ENCODE measurements around the gene MED27. TPM values are rescaled to one million over a fixed set of nuclear protein-coding genes. Genes with fewer than 3 reads are reported as not detected.

MED27 gene
- total and polyA plus RNA-seq, 2 of the 8 experiments (the other 6 are each of a cell fraction or from before 2014, with no cell fraction given), result 29.9 to 56.5 TPM

GRCh38 chr9:131934673-131935072 lies 145.0 kb downstream of the MED27 start:
- H2AK5ac ChIP-seq (ENCODE audit: low read depth, low read length), result no peak overlapping the region
- H3K4ac ChIP-seq (replicated peaks; ENCODE audit: insufficient read length, low read depth, low read length), result no peak overlapping the region
- CTCF ChIA-PET (ENCODE audit: partially characterized antibody), result interaction anchor here (1.5 to 2.4 kb wide), 3 partner anchors 20 to 60 kb away, joined by 3 to 6 read pairs (median 6); no protein-coding TSS in a partner anchor
- no peak overlapping the region for H3K18ac ChIP-seq (ENCODE audit: extremely low read depth, low read length)
- H3K4me3 ChIP-seq (ENCODE audit: extremely low read depth in 1 of 4, insufficient read depth in 2 of 4, low read depth in 3 of 4, low read length in 4 of 4), result no peak overlapping the region
- no peak overlapping the region for H2BK12ac ChIP-seq (ENCODE audit: low read depth, low read length)
- POLR2A ChIA-PET (ENCODE audit: partially characterized antibody), result no interaction called here
- TF ChIP-seq SIX5 (IDR thresholded peaks at IDR 0.05; ENCODE audit: low read depth, low read length) (no peak), ZNF274 (IDR thresholded peaks at IDR 0.05; ENCODE audit: borderline replicate concordance, extremely low read depth, low read length) (no peak), SAP30 (IDR thresholded peaks at IDR 0.05; ENCODE audit: insufficient read depth, insufficient replicate concordance, low read length) (no peak), EP300 (IDR thresholded peaks at IDR 0.05; ENCODE audit: borderline replicate concordance in 1 of 2, low read depth in 2 of 2, low read length in 2 of 2) (no peak), SP4 (IDR thresholded peaks at IDR 0.05; ENCODE audit: low read length) (no peak), GABPA (IDR thresholded peaks at IDR 0.05; ENCODE audit: borderline replicate concordance, insufficient read depth, low read length) (no peak), KDM5A (IDR thresholded peaks at IDR 0.05; ENCODE audit: low read length) (no peak), POLR2AphosphoS5 (IDR thresholded peaks at IDR 0.05; ENCODE audit: low read depth, low read length) (no peak), JUN (IDR thresholded peaks at IDR 0.05; ENCODE audit: low read depth, low read length) (no peak), BACH1 (IDR thresholded peaks at IDR 0.05; ENCODE audit: low read length) (no peak)
- peaks cover 0 to 2% (median 0%) of the 10 kb centered on the region in 4 experiments; a peak in 1 of 7 replicates for H3K4me1 ChIP-seq (replicated peaks in 1 of 4; ENCODE audit: control insufficient read depth in 3 of 4, insufficient read depth in 4 of 4, low read length in 3 of 4)
- H3K23ac ChIP-seq (ENCODE audit: insufficient read length), result no peak overlapping the region
- no peak overlapping the region for H3K14ac ChIP-seq (ENCODE audit: insufficient read length)
- no peak overlapping the region for H4K5ac ChIP-seq (ENCODE audit: insufficient read length, low read depth, low read length)
- H3K4me2 ChIP-seq (ENCODE audit: insufficient read depth in 1 of 2, low read depth in 2 of 2, low read length in 2 of 2), result no peak overlapping the region
- H3K56ac ChIP-seq (replicated peaks; ENCODE audit: insufficient read length, low read depth, low read length), result no peak overlapping the region
- H3K23me2 ChIP-seq (ENCODE audit: low read depth, low read length), result no peaks in the 10 kb centered on the region
- peaks cover 0 to 3% of the 10 kb centered on the region in 2 experiments for H4K20me1 ChIP-seq (replicated peaks in 1 of 2; ENCODE audit: control insufficient read depth in 1 of 2, insufficient read depth in 2 of 2, low read length in 2 of 2)
- H4K8ac ChIP-seq (ENCODE audit: extremely low read depth, insufficient read depth, low read length), result no peak overlapping the region
- no peaks in the 10 kb centered on the region for H3K9me3 ChIP-seq (ENCODE audit: insufficient read depth in 2 of 2, low read depth in 1 of 2, low read length in 1 of 2)
- no peaks in the 10 kb centered on the region; the same call in 1 of the 2 replicates for H3K79me1 ChIP-seq (ENCODE audit: low read depth, low read length)
- no peak overlapping the region for H3K9ac ChIP-seq (replicated peaks in 1 of 4; ENCODE audit: extremely low read depth in 1 of 4, low read depth in 3 of 4, low read length in 3 of 4)
- H2BK120ac ChIP-seq (replicated peaks; ENCODE audit: low read depth, low read length), result no peak overlapping the region
- H2BK15ac ChIP-seq (ENCODE audit: low read length), result no peak overlapping the region
- no peak overlapping the region for H4K91ac ChIP-seq (replicated peaks; ENCODE audit: insufficient read length, low read length)
- 91% methylated on average over 3 of the region's 3 CpGs; no CpG with 5 or more reads in 1 of the 2 experiments for WGBS, 2 experiments (ENCODE audit: extremely low coverage in 1 of 2, insufficient coverage in 1 of 2, insufficient read length in 1 of 2, insufficient replicate concordance in 2 of 2, low coverage in 1 of 2, low lambda C conversion rate in 2 of 2, missing lambda C conversion rate in 1 of 2)
- no peak overlapping the region for H3K27ac ChIP-seq (ENCODE audit: low read depth, low read length)
- no peaks in the 10 kb centered on the region; a peak in 2 of 8 replicates for H3K36me3 ChIP-seq (ENCODE audit: control insufficient read depth in 2 of 4, insufficient read depth in 4 of 4, low read length in 3 of 4)
- H2AFZ ChIP-seq (ENCODE audit: low read length), result no peak overlapping the region
- no peaks in the 10 kb centered on the region; a peak in 1 of 7 replicates for H3K27me3 ChIP-seq (replicated peaks in 1 of 4; ENCODE audit: control insufficient read depth in 3 of 4, extremely low read depth in 1 of 4, insufficient read depth in 3 of 4, low read length in 3 of 4)
- H3K79me2 ChIP-seq (ENCODE audit: control insufficient read depth in 1 of 2, insufficient read depth in 2 of 2, low read length in 2 of 2), result peaks cover 0 to 4% of the 10 kb centered on the region in 2 experiments; a peak in 2 of 4 replicates
- no peak for DNase-seq (ENCODE audit: low read depth in 1 of 2, low spot score in 2 of 2)
- no peak overlapping the region for H2BK20ac ChIP-seq (ENCODE audit: low read length)
- FAIRE-seq, result no peak
- no peak overlapping the region for H2BK5ac ChIP-seq (ENCODE audit: low read depth, low read length)
